Brain microvascular endothelial cell (primary cell): ENCODE data around the gene EEFSEC.

Experiments
- DNase-seq: peaks from one replicate; pipeline ENCODE4 v3.0.0-alpha.2; 2020
- H3K27ac ChIP-seq: fragments of 250-450 bp; sonication (Bioruptor Pico); 2 replicates; pipeline ENCODE4 v1.5.1; 2020; ENCODE audit warnings: mild to moderate bottlenecking, moderate library complexity
- H3K27me3 ChIP-seq: fragments of 250-450 bp; sonication (Bioruptor Pico); replicated peaks from 2 replicates; pipeline ENCODE4 v1.5.1; 2020; ENCODE audit warnings: mild to moderate bottlenecking
- H3K36me3 ChIP-seq: fragments of 250-450 bp; sonication (Bioruptor Pico); replicated peaks from 2 replicates; pipeline ENCODE4 v1.5.1; 2020; ENCODE audit warnings: mild to moderate bottlenecking
- H3K4me3 ChIP-seq: 2 replicates; pipeline ENCODE4 v1.5.1; 2011; ENCODE audit warnings: low read depth, mild to moderate bottlenecking, control low read depth, low read length, moderate library complexity
- in situ Hi-C: cut with HindIII; loops from 2 replicates; pipeline ENCODE4 v1.10.0; 2017; ENCODE audit warnings: low sequenced_read_pairs, low pct_ligation_motif_present
- TF ChIP-seq, protein P1 (sequence below): IDR thresholded peaks from 2 replicates; pipeline ENCODE4 v1.5.1; 2011; ENCODE audit warnings: low read depth, mild to moderate bottlenecking, moderate library complexity, low read length, control low read depth, inconsistent platforms; ENCODE audit errors: missing control alignments

The EEFSEC gene

DNA sequence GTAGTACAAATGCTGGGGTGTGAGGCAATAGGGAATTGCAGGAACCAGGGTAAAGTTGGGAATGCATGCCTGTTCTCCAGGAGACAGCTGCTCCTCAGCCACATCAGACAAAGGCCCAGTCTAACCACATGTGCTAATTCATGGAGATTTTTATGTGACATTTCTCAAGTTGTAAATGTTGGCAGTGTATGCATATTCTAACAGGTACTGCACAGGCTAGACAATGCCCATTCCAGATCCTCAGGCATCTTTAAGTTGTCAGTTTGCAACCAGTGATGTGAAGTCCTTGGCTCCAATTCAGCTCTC lies 84.9 kb downstream of the EEFSEC start:
- no peak for DNase-seq
- TF ChIP-seq, protein P1, sequence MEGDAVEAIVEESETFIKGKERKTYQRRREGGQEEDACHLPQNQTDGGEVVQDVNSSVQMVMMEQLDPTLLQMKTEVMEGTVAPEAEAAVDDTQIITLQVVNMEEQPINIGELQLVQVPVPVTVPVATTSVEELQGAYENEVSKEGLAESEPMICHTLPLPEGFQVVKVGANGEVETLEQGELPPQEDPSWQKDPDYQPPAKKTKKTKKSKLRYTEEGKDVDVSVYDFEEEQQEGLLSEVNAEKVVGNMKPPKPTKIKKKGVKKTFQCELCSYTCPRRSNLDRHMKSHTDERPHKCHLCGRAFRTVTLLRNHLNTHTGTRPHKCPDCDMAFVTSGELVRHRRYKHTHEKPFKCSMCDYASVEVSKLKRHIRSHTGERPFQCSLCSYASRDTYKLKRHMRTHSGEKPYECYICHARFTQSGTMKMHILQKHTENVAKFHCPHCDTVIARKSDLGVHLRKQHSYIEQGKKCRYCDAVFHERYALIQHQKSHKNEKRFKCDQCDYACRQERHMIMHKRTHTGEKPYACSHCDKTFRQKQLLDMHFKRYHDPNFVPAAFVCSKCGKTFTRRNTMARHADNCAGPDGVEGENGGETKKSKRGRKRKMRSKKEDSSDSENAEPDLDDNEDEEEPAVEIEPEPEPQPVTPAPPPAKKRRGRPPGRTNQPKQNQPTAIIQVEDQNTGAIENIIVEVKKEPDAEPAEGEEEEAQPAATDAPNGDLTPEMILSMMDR, result no peak
- Histone ChIP-seq H3K27ac (no peak overlapping the region), H3K36me3 (no peaks in the 10 kb centered on the region), H3K4me3 (no peak overlapping the region), H3K27me3 (no peaks in the 10 kb centered on the region)
- in situ Hi-C loops, result no loop called here

GRCh38 chr3:128239304-128239703 lies 86.0 kb downstream of the EEFSEC start:
- H3K4me3 ChIP-seq, result no peak overlapping the region
- no peaks in the 10 kb centered on the region for H3K36me3 ChIP-seq
- TF ChIP-seq, protein P1, result no peak
- H3K27me3 ChIP-seq, result no peaks in the 10 kb centered on the region
- no peak for DNase-seq
- in situ Hi-C loops, result no loop called here
- no peak overlapping the region for H3K27ac ChIP-seq

- TF ChIP-seq, protein P1, result no peak
- H3K27me3 ChIP-seq, result no peaks in the 10 kb centered on the region
- no peak for DNase-seq
- no peak overlapping the region for H3K4me3 ChIP-seq
- no peaks in the 10 kb centered on the region for H3K36me3 ChIP-seq
- in situ Hi-C loops, result no loop called here
- no peak overlapping the region for H3K27ac ChIP-seq
Measured at GRCh38 chr3:128240232-128240631, 87.0 kb downstream of the EEFSEC start.

- Histone ChIP-seq H3K36me3 (no peaks in the 10 kb centered on the region), H3K4me3 (no peak overlapping the region), H3K27me3 (no peaks in the 10 kb centered on the region), H3K27ac (no peak overlapping the region)
- DNase-seq, result no peak
- in situ Hi-C loops, result no loop called here
- TF ChIP-seq, protein P1, result no peak
Measured at GRCh38 chr3:128241741-128242140, 88.5 kb downstream of the EEFSEC start.

- in situ Hi-C loops, result no loop called here
- H3K27ac ChIP-seq, result peak overlapping the region; percentile 61
- DNase-seq, result peak; percentile 53
- no peaks in the 10 kb centered on the region for H3K36me3 ChIP-seq
- TF ChIP-seq, protein P1, result no peak
- peak overlapping the region; percentile 18 for H3K4me3 ChIP-seq
- H3K27me3 ChIP-seq, result no peaks in the 10 kb centered on the region
Measured at GRCh38 chr3:128242818-128243601, 89.7 kb downstream of the EEFSEC start.
